ENCODE measurements around the gene GARNL3. TPM values are rescaled to one million over a fixed set of nuclear protein-coding genes. Genes with fewer than 3 reads are reported as not detected.

The GARNL3 gene
- total RNA-seq, 1 donor from 2014 or later, result 7.8 TPM

DNA sequence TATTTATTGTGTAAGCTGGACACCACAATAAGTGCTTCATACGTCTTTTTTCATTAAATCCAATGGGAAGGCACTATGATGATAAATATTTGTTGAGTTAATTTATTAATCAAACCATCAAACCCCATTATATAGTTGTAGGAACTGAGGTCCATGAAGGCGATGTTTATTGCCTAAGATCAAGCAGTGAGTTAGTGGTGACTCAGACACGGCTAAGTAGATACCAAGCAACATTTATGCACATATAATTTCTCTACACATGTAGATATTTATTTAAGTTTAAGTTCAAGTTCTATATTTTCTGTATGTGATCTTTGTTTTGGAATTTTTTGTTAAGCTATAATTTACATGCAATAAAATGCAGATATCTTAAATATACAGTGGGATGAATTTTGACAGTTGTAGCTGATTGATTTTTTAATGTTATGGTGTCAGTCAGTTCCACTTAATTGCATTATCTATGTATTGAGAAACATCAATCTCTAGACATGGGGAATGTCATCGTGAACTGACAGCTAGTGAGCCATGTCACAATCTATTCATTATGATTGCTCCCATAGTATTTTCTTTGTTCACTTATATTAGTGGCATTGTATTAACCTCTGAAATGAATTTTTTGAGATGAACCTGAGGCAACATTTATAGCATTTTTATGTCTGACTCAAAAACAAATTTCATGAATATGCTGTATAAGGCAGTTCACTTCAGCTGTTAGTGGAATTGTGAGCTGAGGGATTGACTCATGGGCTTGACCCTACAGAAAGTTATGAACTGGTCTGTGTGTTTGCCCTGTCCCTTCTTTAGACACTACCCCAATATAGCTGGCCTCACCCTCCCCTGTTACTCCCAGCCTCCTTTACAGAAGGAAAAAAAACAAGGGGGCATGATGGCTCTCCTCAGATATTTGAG is 11.9 kb upstream of the GARNL3 start:
- DNase-seq (no peak), ATAC-seq (no peak)
- intact Hi-C loops (cut with DNase I), result no loop called here
- Histone ChIP-seq H3K36me3 (no peaks in the 10 kb centered on the region), H3K9me3 (no peaks in the 10 kb centered on the region), H3K4me1 (no peaks in the 10 kb centered on the region), H3K27me3 (ENCODE audit: low read depth) (no peaks in the 10 kb centered on the region), H3K4me3 (no peak overlapping the region), H3K27ac (no peak overlapping the region)
- TF ChIP-seq, protein P1, sequence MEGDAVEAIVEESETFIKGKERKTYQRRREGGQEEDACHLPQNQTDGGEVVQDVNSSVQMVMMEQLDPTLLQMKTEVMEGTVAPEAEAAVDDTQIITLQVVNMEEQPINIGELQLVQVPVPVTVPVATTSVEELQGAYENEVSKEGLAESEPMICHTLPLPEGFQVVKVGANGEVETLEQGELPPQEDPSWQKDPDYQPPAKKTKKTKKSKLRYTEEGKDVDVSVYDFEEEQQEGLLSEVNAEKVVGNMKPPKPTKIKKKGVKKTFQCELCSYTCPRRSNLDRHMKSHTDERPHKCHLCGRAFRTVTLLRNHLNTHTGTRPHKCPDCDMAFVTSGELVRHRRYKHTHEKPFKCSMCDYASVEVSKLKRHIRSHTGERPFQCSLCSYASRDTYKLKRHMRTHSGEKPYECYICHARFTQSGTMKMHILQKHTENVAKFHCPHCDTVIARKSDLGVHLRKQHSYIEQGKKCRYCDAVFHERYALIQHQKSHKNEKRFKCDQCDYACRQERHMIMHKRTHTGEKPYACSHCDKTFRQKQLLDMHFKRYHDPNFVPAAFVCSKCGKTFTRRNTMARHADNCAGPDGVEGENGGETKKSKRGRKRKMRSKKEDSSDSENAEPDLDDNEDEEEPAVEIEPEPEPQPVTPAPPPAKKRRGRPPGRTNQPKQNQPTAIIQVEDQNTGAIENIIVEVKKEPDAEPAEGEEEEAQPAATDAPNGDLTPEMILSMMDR (IDR thresholded peaks at IDR 0.05), result no peak

DNA sequence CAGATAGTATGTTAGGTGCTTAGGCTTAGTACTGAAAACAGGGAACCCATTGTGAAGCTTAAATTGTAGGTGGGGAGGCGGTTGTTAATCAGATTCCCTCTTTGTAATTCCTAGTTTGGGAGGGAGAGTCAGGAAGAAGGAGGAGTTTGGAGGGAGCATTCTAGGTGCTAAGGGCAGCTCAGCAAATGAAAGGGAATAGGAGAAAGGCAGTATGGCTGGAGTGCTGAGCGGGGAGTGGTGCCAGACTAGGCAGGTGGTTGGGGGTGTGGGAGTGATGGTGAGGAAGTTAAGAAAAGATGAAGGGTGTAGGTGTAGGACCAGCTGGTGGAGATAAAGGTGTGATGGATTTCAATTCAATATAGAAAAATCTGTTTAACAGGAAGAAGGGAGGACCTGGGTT is 11.1 kb upstream of the GARNL3 start:
- intact Hi-C loops (cut with DNase I), result no loop called here
- H3K27me3 ChIP-seq (ENCODE audit: low read depth), result no peaks in the 10 kb centered on the region
- H3K36me3 ChIP-seq, result no peaks in the 10 kb centered on the region
- no peaks in the 10 kb centered on the region for H3K4me1 ChIP-seq
- ATAC-seq (no peak), DNase-seq (no peak)
- TF ChIP-seq, protein P1 (IDR thresholded peaks at IDR 0.05), result no peak
- H3K4me3 ChIP-seq, result no peak overlapping the region
- H3K27ac ChIP-seq, result no peak overlapping the region
- H3K9me3 ChIP-seq, result no peaks in the 10 kb centered on the region

DNA sequence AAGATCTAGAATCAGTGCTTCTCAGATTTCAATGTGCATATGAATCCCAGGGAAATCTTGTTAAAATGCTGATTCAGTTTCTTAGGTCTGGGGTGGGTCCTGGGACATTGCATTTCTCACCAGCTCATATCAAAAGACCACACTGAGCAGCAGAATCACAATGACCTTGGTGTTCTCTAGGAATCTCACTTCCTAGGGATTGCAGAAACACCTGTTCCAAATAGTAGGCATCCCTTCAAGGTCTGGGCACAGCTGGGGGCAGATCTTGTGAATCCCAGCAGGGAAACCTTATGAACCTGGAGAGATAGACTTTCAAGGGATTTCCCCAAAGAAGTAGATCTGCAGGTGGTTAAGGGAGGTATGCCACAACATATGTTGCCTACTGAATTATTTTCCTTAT is 8.9 kb upstream of the GARNL3 start:
- Histone ChIP-seq H3K36me3 (no peaks in the 10 kb centered on the region), H3K4me3 (no peak overlapping the region), H3K4me1 (no peaks in the 10 kb centered on the region), H3K27ac (no peak overlapping the region), H3K9me3 (no peaks in the 10 kb centered on the region), H3K27me3 (ENCODE audit: low read depth) (no peaks in the 10 kb centered on the region)
- ATAC-seq (no peak), DNase-seq (no peak)
- TF ChIP-seq, protein P1 (IDR thresholded peaks at IDR 0.05), result no peak
- intact Hi-C loops (cut with DNase I), result no loop called here

DNA sequence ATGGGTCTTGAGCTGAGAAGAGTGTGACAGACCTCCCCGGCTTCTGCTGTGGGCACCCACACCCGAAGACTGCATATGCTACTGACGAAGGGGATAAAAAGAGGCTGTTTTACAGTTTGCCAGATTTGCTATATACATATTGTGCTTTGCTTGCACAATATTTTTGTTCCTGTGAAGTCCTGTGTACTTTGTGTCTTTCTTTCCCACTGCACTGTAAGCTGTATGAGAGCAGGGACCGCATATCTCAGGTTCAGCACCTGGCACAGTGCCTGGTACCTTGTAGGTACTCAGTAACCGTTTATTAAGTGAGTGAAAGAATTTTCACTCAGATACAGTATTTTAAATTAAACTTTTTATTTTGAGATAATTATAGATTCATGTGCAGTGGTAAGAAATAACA is 8.2 kb upstream of the GARNL3 start:
- Histone ChIP-seq H3K27me3 (ENCODE audit: low read depth) (no peaks in the 10 kb centered on the region), H3K4me1 (no peaks in the 10 kb centered on the region), H3K27ac (no peak overlapping the region), H3K9me3 (no peaks in the 10 kb centered on the region), H3K4me3 (no peak overlapping the region), H3K36me3 (no peaks in the 10 kb centered on the region)
- ATAC-seq (no peak), DNase-seq (no peak)
- TF ChIP-seq, protein P1 (IDR thresholded peaks at IDR 0.05), result no peak
- intact Hi-C loops (cut with DNase I), result no loop called here

DNA sequence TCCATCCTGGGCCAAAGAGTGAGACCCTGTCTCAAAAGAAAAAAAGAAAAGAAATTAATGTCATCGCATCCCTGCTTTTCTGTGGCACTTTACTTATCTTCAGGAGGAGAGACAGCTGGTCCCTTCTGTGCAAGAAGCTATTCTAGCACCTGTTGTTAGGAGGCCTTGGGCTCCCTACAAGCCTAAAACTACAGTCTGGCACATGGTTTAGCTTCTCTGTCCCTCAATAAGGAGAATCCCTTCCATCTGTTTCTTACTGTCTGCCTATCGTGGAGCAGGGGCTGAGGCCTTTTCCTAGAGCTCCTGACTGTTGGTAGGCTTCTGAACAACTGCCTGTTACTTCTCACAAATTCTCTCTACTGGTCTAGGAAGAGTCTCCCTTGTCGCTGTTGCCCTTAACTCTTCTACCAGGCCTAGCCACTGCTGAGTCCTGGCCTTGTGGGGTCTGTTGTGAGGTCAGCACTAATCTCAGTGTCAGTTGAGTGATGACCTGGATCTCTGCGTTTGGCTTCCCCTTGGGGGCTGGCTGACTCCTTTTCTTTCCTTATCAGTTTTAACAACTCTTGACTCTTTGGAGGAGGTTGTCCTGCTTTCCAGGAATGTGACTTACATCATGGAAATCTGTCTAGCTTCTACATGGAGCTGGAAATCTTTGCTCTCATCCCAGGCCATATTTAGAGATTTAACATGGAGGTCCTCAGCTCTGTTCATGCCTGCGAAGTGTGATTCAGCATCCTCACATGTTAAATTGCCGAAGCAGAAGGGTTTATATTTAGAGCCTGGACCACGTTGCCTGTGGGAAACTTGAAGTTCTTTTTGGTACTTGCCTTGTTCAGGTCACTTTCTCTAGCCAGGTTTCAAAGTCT is 5.7 kb upstream of the GARNL3 start:
- Histone ChIP-seq H3K4me3 (no peak overlapping the region), H3K36me3 (no peaks in the 10 kb centered on the region), H3K9me3 (no peaks in the 10 kb centered on the region), H3K27ac (no peak overlapping the region), H3K4me1 (no peaks in the 10 kb centered on the region), H3K27me3 (ENCODE audit: low read depth) (no peaks in the 10 kb centered on the region)
- no peak for ATAC-seq
- TF ChIP-seq, protein P1 (IDR thresholded peaks at IDR 0.05), result no peak
- intact Hi-C loops (cut with DNase I), result no loop called here
- DNase-seq, result no peak

All from lower lobe of right lung (tissue), 2 donors.